Measurements from ENCODE around the gene OXA1L. TPM values are rescaled to one million over a fixed set of nuclear protein-coding genes. Genes with fewer than 3 reads are reported as not detected.

The OXA1L gene
- total and polyA plus RNA-seq, 2 of the 13 experiments (the other 11 are each of a cell fraction or from before 2014, with no cell fraction given), result 230 to 589 TPM

GRCh38 chr14:22821193-22822015 lies 54.9 kb downstream of the OXA1L start (continued):
- no peak for TF ChIP-seq LRRFIP1 (CRISPR knock-in tag; conservative IDR thresholded peaks at IDR 0.05)
- TF ChIP-seq ZNF337 (CRISPR knock-in tag; IDR thresholded peaks at IDR 0.05; ENCODE audit: borderline replicate concordance, low read depth), result no peak
- TF ChIP-seq MAZ (IDR thresholded peaks at IDR 0.05; ENCODE audit: borderline replicate concordance, low read depth, low read length), result no peak
- TF ChIP-seq MAZ (CRISPR knock-in tag; IDR thresholded peaks at IDR 0.05; ENCODE audit: low read depth), result peak; percentile 67
- TF ChIP-seq, protein P1, sequence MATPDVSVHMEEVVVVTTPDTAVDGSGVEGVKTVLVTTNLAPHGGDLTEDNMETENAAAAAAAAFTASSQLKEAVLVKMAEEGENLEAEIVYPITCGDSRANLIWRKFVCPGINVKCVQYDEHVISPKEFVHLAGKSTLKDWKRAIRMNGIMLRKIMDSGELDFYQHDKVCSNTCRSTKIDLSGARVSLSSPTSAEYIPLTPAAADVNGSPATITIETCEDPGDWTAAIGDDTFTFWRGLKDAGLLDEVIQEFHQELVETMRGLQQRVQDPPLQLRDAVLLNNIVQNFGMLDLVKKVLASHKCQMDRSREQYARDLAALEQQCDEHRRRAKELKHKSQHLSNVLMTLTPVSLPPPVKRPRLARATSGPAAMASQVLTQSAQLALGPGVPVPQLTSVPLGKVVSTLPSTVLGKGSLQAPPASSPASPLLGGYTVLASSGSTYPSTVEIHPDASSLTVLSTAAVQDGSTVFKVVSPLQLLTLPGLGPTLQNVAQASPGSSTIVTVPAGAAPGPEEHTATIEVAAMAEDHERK (CRISPR knock-in tag; IDR thresholded peaks at IDR 0.05; ENCODE audit: low read depth), result no peak
- TF ChIP-seq ZNF496 (CRISPR knock-in tag; IDR thresholded peaks at IDR 0.05; ENCODE audit: insufficient replicate concordance), result no peak
- no peak for TF ChIP-seq KDM4B (CRISPR knock-in tag; IDR thresholded peaks at IDR 0.05)
- TF ChIP-seq HMG20B (CRISPR knock-in tag; conservative IDR thresholded peaks at IDR 0.05), result peak; percentile 73; the same call in 1 of the 2 replicates
- TF ChIP-seq, protein P2, sequence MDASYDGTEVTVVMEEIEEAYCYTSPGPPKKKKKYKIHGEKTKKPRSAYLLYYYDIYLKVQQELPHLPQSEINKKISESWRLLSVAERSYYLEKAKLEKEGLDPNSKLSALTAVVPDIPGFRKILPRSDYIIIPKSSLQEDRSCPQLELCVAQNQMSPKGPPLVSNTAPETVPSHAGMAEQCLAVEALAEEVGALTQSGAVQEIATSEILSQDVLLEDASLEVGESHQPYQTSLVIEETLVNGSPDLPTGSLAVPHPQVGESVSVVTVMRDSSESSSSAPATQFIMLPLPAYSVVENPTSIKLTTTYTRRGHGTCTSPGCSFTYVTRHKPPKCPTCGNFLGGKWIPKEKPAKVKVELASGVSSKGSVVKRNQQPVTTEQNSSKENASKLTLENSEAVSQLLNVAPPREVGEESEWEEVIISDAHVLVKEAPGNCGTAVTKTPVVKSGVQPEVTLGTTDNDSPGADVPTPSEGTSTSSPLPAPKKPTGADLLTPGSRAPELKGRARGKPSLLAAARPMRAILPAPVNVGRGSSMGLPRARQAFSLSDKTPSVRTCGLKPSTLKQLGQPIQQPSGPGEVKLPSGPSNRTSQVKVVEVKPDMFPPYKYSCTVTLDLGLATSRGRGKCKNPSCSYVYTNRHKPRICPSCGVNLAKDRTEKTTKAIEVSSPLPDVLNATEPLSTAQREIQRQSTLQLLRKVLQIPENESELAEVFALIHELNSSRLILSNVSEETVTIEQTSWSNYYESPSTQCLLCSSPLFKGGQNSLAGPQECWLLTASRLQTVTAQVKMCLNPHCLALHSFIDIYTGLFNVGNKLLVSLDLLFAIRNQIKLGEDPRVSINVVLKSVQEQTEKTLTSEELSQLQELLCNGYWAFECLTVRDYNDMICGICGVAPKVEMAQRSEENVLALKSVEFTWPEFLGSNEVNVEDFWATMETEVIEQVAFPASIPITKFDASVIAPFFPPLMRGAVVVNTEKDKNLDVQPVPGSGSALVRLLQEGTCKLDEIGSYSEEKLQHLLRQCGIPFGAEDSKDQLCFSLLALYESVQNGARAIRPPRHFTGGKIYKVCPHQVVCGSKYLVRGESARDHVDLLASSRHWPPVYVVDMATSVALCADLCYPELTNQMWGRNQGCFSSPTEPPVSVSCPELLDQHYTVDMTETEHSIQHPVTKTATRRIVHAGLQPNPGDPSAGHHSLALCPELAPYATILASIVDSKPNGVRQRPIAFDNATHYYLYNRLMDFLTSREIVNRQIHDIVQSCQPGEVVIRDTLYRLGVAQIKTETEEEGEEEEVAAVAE (CRISPR knock-in tag; IDR thresholded peaks at IDR 0.05; ENCODE audit: borderline replicate concordance), result peak; percentile 86
- no peak for TF ChIP-seq ATF1 (CRISPR knock-in tag; IDR thresholded peaks at IDR 0.05)
- TF ChIP-seq GLI4 (CRISPR knock-in tag; IDR thresholded peaks at IDR 0.05; ENCODE audit: borderline replicate concordance), result no peak
- TF ChIP-seq ZNF225 (CRISPR knock-in tag; IDR thresholded peaks at IDR 0.05), result peak; percentile 97
- TF ChIP-seq HDAC6 (IDR thresholded peaks at IDR 0.05; ENCODE audit: low read depth, low read length), result no peak
- TF ChIP-seq, protein P3, sequence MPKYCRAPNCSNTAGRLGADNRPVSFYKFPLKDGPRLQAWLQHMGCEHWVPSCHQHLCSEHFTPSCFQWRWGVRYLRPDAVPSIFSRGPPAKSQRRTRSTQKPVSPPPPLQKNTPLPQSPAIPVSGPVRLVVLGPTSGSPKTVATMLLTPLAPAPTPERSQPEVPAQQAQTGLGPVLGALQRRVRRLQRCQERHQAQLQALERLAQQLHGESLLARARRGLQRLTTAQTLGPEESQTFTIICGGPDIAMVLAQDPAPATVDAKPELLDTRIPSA (CRISPR knock-in tag; IDR thresholded peaks at IDR 0.05; ENCODE audit: borderline replicate concordance), result no peak
- no peak for TF ChIP-seq CBX1 (IDR thresholded peaks at IDR 0.05; ENCODE audit: low read depth)
- TF ChIP-seq NR3C1 (CRISPR knock-in tag; IDR thresholded peaks at IDR 0.05), result no peak
- TF ChIP-seq PAF1 (CRISPR knock-in tag; IDR thresholded peaks at IDR 0.05), result no peak
- peak; percentile 97 for TF ChIP-seq ZFP37 (CRISPR knock-in tag; IDR thresholded peaks at IDR 0.05; ENCODE audit: borderline replicate concordance)
- TF ChIP-seq ZMAT3 (CRISPR knock-in tag; conservative IDR thresholded peaks at IDR 0.05), result peak; percentile 93
- no peak for TF ChIP-seq GPN1 (CRISPR knock-in tag; IDR thresholded peaks at IDR 0.05; ENCODE audit: borderline replicate concordance)
- peak; percentile 61; the same call in 1 of the 2 replicates for TF ChIP-seq YEATS2 (CRISPR knock-in tag; IDR thresholded peaks at IDR 0.05; ENCODE audit: borderline replicate concordance)

Data from HepG2 (cell line).